ENCODE measurements around the gene MYO1B. TPM values are rescaled to one million over a fixed set of nuclear protein-coding genes. Genes with fewer than 3 reads are reported as not detected.

Gene MYO1B
- total and polyA plus RNA-seq, 2 experiments from 2014 or later = 26.4 to 70.6 TPM

DNA sequence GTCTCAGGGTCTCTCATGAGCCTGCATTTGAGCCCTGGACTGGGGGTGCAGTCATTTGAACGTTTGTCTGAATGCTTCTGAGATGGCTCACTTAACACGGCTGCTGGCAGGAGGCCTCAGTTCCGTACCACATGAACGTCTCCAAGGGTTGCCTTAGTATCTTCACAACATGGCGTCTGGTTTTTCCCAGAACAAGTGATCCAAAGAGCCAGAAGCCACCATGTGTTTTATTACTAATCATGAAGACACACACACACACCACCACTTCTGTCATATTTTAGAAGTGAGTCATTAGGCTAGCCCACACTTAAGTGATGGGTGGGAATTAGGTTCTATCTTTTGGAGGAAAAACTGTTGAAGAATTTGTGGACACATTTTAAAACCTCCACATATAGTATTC is 15.0 kb upstream of the MYO1B start:
- Histone ChIP-seq H3K36me3 (ENCODE audit: insufficient read depth) (no peaks in the 10 kb centered on the region), H3K27me3 (ENCODE audit: insufficient read depth) (no peaks in the 10 kb centered on the region), H3K27ac (ENCODE audit: low read depth) (no peak overlapping the region), H3K4me3 (no peak overlapping the region), H3K9me2 (ENCODE audit: insufficient read depth) (no peaks in the 10 kb centered on the region), H3F3A (replicated peaks; ENCODE audit: low read depth) (no peaks in the 10 kb centered on the region), H3K4me2 (no peak overlapping the region), H2AFZ (no peak overlapping the region), H3K4me1 (ENCODE audit: insufficient read depth) (peaks cover 12% of the 10 kb centered on the region), H4K20me1 (replicated peaks; ENCODE audit: insufficient read depth) (no peaks in the 10 kb centered on the region), H3K79me2 (replicated peaks; ENCODE audit: insufficient read depth) (no peaks in the 10 kb centered on the region)
- ATAC-seq (no peak), DNase-seq (ENCODE audit: low spot score) (no peak)
- Mint-ChIP-seq H3K4me1 (peaks cover 19% of the 10 kb centered on the region), H3K4me3 (no peak overlapping the region), H3K27me3 (ENCODE audit: insufficient read depth, low read depth, poor library complexity) (peaks cover 4% of the 10 kb centered on the region), H3K36me3 (ENCODE audit: low read depth) (no peaks in the 10 kb centered on the region), H3K27ac (no peak overlapping the region), H3K9me3 (no peaks in the 10 kb centered on the region)
- TF ChIP-seq, protein P1, sequence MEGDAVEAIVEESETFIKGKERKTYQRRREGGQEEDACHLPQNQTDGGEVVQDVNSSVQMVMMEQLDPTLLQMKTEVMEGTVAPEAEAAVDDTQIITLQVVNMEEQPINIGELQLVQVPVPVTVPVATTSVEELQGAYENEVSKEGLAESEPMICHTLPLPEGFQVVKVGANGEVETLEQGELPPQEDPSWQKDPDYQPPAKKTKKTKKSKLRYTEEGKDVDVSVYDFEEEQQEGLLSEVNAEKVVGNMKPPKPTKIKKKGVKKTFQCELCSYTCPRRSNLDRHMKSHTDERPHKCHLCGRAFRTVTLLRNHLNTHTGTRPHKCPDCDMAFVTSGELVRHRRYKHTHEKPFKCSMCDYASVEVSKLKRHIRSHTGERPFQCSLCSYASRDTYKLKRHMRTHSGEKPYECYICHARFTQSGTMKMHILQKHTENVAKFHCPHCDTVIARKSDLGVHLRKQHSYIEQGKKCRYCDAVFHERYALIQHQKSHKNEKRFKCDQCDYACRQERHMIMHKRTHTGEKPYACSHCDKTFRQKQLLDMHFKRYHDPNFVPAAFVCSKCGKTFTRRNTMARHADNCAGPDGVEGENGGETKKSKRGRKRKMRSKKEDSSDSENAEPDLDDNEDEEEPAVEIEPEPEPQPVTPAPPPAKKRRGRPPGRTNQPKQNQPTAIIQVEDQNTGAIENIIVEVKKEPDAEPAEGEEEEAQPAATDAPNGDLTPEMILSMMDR (conservative IDR thresholded peaks at IDR 0.05; ENCODE audit: low read depth in 2 of 2) = no peak
- TF ChIP-seq EZH2 (IDR thresholded peaks at IDR 0.05; ENCODE audit: low read depth, unreplicated experiment) (no peak), JUNB (IDR thresholded peaks at IDR 0.05; ENCODE audit: unreplicated experiment) (no peak), EZH2phosphoT487 (IDR thresholded peaks at IDR 0.05; ENCODE audit: unreplicated experiment) (no peak), CREB1 (CRISPR knock-in tag; IDR thresholded peaks at IDR 0.05; ENCODE audit: low read depth) (no peak), ETS1 (IDR thresholded peaks at IDR 0.05) (no peak), ZNF462 (CRISPR knock-in tag; IDR thresholded peaks at IDR 0.05) (no peak), POLR2AphosphoS5 (IDR thresholded peaks at IDR 0.05; ENCODE audit: low read depth) (no peak), ZNF114 (CRISPR knock-in tag; IDR thresholded peaks at IDR 0.05) (no peak), ZNF331 (CRISPR knock-in tag; IDR thresholded peaks at IDR 0.05; ENCODE audit: low read depth) (no peak), NANOG (IDR thresholded peaks at IDR 0.05; ENCODE audit: borderline replicate concordance) (no peak), STAT1 (IDR thresholded peaks at IDR 0.05; ENCODE audit: unreplicated experiment) (no peak)
- TF ChIP-seq, protein P2, sequence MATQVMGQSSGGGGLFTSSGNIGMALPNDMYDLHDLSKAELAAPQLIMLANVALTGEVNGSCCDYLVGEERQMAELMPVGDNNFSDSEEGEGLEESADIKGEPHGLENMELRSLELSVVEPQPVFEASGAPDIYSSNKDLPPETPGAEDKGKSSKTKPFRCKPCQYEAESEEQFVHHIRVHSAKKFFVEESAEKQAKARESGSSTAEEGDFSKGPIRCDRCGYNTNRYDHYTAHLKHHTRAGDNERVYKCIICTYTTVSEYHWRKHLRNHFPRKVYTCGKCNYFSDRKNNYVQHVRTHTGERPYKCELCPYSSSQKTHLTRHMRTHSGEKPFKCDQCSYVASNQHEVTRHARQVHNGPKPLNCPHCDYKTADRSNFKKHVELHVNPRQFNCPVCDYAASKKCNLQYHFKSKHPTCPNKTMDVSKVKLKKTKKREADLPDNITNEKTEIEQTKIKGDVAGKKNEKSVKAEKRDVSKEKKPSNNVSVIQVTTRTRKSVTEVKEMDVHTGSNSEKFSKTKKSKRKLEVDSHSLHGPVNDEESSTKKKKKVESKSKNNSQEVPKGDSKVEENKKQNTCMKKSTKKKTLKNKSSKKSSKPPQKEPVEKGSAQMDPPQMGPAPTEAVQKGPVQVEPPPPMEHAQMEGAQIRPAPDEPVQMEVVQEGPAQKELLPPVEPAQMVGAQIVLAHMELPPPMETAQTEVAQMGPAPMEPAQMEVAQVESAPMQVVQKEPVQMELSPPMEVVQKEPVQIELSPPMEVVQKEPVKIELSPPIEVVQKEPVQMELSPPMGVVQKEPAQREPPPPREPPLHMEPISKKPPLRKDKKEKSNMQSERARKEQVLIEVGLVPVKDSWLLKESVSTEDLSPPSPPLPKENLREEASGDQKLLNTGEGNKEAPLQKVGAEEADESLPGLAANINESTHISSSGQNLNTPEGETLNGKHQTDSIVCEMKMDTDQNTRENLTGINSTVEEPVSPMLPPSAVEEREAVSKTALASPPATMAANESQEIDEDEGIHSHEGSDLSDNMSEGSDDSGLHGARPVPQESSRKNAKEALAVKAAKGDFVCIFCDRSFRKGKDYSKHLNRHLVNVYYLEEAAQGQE (IDR thresholded peaks at IDR 0.05; ENCODE audit: unreplicated experiment) = no peak
